GM19452 (cell line): ENCODE measurements around the gene CCDC12.

Experiments used
- ATAC-seq: cut with Tn5 transposase; IDR thresholded peaks from one replicate; pipeline ENCODE4 v1.9.1; 2021; ENCODE audit not compliant: unreplicated experiment

The CCDC12 gene

GRCh38 chr3:46997453-46998091, 21.0 kb upstream of the CCDC12 start:
- no peak for ATAC-seq

GRCh38 chr3:46996689-46997452, 20.3 kb upstream of the CCDC12 start:
- ATAC-seq: no peak

DNA sequence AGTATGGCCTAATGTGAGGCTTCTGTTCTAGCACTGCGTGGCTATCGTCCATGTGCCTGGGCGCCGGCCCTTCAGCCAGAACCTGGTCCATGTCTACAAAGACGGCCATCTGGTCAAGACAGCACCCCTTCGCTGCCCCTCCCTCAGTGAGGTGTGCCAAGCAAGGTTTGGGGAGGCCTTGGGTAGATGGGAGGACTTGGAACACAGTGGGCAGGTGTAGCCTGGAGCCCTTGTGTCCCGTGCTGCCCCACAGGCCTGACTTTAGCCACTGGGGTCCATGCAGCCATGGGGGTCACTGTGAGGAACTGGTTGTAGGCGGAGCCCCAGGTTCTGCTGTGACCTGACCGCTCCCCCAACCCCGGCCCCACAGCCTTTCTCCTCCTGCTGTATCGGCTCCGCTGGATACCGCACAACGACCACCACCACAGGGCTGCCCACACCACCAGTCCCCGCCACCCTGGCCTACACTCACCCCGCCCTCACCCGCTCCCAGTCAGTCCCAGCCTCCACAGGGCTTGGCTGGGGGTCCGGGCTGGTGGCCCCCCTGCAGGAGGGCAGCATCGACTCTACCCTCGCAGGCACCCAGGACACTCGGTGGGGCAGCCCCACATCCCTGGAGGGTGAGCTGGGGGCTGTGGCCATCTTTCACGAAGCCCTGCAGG, 19.5 kb upstream of the CCDC12 start:
- ATAC-seq: no peak

- no peak for ATAC-seq
Measured at GRCh38 chr3:46994801-46995731, 18.5 kb upstream of the CCDC12 start.

- no peak for ATAC-seq
Measured at GRCh38 chr3:46993986-46994385, 17.4 kb upstream of the CCDC12 start.

GRCh38 chr3:46993292-46993691, 16.7 kb upstream of the CCDC12 start:
- ATAC-seq: no peak

- no peak for ATAC-seq
Measured at GRCh38 chr3:46992231-46992630, 15.7 kb upstream of the CCDC12 start.

DNA sequence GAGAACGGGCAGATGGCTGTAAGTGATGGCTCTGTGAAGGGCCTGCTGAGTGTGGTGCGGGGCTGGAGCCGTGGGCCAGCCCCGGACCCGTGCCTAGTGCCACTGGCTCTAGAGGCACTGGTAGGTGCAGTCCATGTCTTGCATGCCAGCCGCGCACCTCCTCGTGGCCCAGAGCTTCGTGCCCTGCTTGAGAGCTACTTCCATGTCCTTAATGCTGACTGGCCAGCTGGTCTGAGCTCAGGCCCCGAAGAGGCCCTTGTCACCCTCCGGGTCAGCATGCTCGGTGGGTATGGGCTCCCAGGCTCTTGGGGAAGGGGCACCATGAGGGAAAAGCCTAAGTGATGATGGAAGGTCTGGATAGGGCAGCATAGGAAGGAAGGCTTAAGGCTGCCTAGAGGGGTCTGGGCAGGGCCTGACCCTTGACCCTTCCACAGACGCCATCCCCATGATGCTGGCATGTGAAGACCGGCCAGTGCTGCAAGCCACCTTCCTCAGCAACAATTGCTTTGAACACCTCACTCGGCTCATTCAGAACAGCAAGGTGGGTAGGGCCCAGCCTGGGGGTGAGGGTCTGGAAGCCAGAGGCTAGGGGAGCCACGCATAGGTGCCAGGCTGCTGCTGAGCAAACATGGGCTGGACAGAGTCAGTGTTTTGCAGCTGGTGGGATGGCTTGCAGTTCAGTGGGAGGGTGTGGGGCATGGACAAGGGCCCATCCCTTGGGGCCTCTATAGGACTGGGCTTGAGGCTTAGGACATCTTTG, 15.0 kb upstream of the CCDC12 start:
- ATAC-seq: no peak

GRCh38 chr3:46990573-46991374, 14.2 kb upstream of the CCDC12 start:
- peak; percentile 36 for ATAC-seq

GRCh38 chr3:46989146-46989810, 12.7 kb upstream of the CCDC12 start:
- ATAC-seq: no peak

DNA sequence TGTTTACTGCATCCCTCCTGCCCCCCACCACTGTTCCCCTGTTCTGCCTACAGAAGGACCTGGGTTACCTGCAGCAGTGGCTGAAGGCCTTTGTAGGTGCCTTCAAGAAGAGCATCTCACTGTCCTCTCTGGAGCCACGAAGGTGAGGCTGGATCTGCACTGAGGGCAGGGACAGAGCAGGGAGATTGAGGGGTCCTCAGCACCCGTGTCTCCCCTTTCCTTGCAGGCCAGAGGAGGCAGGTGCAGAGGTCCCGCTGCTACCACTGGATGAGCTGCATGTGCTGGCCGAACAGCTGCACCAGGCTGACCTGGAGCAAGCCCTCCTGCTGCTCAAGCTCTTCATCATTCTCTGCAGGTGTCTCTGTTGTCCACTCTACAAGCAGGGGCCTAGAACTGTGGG, 12.1 kb upstream of the CCDC12 start:
- no peak for ATAC-seq

DNA sequence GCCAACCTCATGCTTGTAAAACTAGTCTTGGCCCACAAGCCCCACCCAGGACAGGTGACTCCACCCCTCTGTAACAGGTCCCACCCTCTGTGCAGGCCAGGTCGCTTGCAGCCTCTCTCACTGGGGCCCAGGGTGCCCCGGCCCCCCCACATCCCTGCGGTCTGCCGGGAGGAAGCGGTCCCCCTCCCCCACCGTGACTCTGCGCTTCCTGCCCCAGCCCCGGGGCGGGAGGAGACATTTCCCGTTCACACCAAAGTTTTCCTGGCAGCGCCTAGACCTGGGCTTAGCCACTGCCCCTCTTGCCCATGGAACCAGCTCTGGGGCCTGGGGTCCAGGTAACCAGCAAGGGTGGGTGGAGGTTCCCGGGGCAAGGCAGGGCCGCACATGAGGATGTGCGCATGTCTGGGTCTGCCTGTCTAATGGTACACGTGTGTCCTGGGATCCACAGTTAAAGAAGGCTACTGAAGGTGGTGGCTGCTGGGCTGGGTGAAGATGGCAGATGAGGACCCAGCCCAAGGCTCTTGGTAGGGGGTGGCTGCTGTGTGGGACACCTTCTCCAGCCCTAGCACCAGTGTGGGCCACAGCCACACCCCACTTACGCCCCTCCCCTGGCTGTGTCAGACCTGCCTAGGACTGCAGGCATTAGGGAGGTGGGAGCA, 11.3 kb upstream of the CCDC12 start:
- peak; percentile 79 for ATAC-seq

- no peak for ATAC-seq
Measured at GRCh38 chr3:46987319-46987742, 10.8 kb upstream of the CCDC12 start.

DNA sequence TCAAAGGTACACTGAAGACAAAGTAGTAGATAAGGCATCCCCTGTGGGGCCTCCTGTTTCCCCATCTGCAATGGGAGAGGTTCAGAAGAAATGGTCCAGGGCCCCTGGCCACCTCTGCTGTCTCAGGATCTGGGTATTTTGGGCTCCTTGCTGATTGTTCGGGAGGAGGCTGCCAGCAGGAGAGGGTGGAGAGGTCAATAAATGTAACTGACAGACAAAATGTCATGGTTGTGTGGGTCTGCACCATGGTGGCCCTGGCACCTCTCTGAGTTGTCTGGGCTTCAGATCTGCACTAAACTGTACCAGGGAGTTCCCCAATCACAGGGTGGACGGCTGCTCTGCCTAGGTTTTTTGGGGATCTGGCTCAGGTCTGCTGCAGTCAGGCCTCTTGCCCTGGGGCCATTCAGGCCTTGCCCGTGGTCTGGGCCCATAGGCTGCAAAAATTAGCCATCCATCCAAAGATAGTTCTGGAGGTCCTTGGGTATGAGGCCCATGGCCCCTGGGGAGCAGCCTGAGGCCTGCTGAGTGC, 10.3 kb upstream of the CCDC12 start:
- no peak for ATAC-seq

DNA sequence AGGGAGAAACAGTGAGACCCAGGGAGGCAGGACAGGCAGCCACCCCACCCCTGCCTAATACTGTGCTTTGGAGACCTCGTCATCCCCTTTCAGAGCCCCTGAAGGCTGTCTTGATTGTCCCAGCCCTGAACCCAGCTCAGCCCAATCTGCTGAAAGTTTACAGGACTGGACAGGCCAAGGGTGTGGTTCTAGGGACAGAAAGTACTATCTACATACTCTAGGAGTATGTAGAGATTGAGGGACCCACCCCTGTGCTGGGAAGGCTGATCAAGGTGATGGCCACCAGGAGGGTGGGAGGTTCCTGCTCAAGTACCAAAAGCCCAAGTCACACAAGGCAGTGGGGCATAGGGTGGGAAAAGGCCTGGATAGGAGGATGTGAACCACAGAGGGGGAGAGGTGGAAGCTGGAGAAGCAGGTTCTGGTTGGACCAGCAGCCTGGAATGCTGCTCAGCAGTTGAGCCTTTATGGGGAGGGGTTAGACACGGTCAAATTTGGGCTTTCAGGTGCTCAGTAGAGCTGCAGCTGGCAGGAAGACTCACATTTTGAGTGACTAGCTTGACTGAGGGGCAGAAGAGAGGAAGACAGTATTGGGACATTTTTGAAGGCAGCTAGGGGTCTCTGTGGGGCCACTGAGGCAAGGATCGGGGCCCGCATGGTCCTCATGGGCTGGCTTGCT, 9.6 kb upstream of the CCDC12 start:
- ATAC-seq: no peak

DNA sequence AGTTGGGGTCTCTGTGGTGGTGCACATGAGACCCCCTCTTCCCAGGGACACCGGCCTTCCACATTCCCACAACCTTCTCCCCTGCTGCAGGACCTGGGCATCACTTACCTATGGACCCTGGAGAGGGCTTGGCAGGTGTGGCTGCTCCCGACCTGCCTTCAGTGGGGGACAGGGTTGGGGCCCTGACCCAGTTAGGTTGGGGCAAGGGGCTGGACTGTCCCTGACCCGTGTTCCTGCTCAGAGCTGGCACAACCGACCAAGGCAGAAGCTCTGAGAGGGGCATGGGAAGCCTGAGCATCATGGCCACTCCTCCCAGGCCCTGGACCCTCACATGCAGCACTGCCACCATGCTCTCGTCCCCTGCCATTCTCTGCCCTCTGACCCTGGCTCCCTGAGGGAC, 9.0 kb upstream of the CCDC12 start:
- ATAC-seq: no peak

- no peak for ATAC-seq
Measured at GRCh38 chr3:46984591-46985459, 8.3 kb upstream of the CCDC12 start.
